GM12878 (cell line): ENCODE data around the gene NTN1. TPM values are rescaled to one million over a fixed set of nuclear protein-coding genes. Genes with fewer than 3 reads are reported as not detected.

Experiments used
- ATAC-seq: fragments of 200-7000 bp; cut with Tn5 transposase; 3 replicates; pipeline ENCODE4 v1.9.1; 2020; ENCODE audit warnings: mild to moderate bottlenecking, moderate library complexity
- BruUV-seq: library from RNA; stranded (reverse); fragments of 400-500 nt; replicated peaks from 2 replicates; lab custom pipeline; 2021; lab: Mats Ljungman, UMichigan
- CTCF ChIA-PET: fragments of 300-600 bp; sonication (Branson Sonifier 250); formaldehyde crosslinking; extraction: SDS; loops from one replicate; lab custom pipeline; 2021; ENCODE audit warnings: inconsistent platforms; lab: Yijun Ruan, JAX
- POLR2A ChIA-PET: fragments of 350-600 bp; formaldehyde crosslinking; extraction: SDS; loops from one replicate; lab custom pipeline; 2021; ENCODE audit warnings: inconsistent platforms; lab: Charles Lee
- RAD21 ChIA-PET: fragments of 300-600 bp; sonication (Branson Sonifier 250); formaldehyde crosslinking; loops from one replicate; lab custom pipeline; 2023; ENCODE audit warnings: antibody characterized with exemption; ENCODE audit not compliant: unreplicated experiment; lab: Charles Lee
- SMC1A ChIA-PET: fragments of 300-600 bp; sonication (Branson Sonifier 250); formaldehyde crosslinking; loops from one replicate; lab custom pipeline; 2023; ENCODE audit not compliant: unreplicated experiment, uncharacterized antibody; lab: Charles Lee
- DNase-seq: peaks from one replicate; pipeline ENCODE4 v3.0.0-alpha.2; 2011; ENCODE audit warnings: low read depth, low spot score
- FAIRE-seq: peaks from 3 replicates; lab custom pipeline; 2011; peaks lifted over from hg19 to GRCh38; lab: Jason Lieb, UNC
- H2AFZ ChIP-seq: 2 replicates; pipeline ENCODE4 v1.6.0; 2011; ENCODE audit warnings: low read depth, low read length, control low read depth; ENCODE audit not compliant: control insufficient read depth
- H3K27ac ChIP-seq: 2 replicates; pipeline ENCODE4 v1.5.1; 2011; ENCODE audit warnings: control low read depth; ENCODE audit not compliant: control insufficient read depth, insufficient read depth
- H3K27me3 ChIP-seq, 2 experiments: replicated peaks in 1 of 2; 2 replicates each; pipeline versions ENCODE4 v1.6.0 to v1.6.1; 2011; ENCODE audit warnings: low read length in 1 of 2; ENCODE audit not compliant: control insufficient read depth in 2 of 2, insufficient read depth in 2 of 2
- H3K36me3 ChIP-seq, 2 experiments: 2 replicates each; pipeline ENCODE4 v1.5.1; 2011; ENCODE audit warnings: low read length in 1 of 2; ENCODE audit not compliant: control insufficient read depth in 2 of 2, insufficient read depth in 2 of 2
- H3K4me1 ChIP-seq: 2 replicates; pipeline ENCODE4 v1.6.1; 2011; ENCODE audit warnings: mild to moderate bottlenecking, low read length, moderate library complexity, mixed read lengths; ENCODE audit not compliant: control insufficient read depth, insufficient read depth
- H3K4me2 ChIP-seq: 2 replicates; pipeline ENCODE4 v1.6.0; 2011; ENCODE audit warnings: control low read depth; ENCODE audit not compliant: control insufficient read depth, insufficient read depth
- H3K4me3 ChIP-seq: fragments of 200-600 bp; sonication (generic); 2 replicates; pipeline ENCODE4 v1.5.1; 2016
- H3K79me2 ChIP-seq: 2 replicates; pipeline ENCODE4 v1.6.0; 2011; ENCODE audit warnings: low read length; ENCODE audit not compliant: control insufficient read depth, insufficient read depth
- H3K9ac ChIP-seq: 2 replicates; pipeline ENCODE4 v1.8.0; 2011; ENCODE audit warnings: low read length, control low read depth, mixed read lengths; ENCODE audit not compliant: control insufficient read depth, insufficient read depth
- H3K9me3 ChIP-seq: replicated peaks from 3 replicates; pipeline ENCODE4 v1.5.1; 2011; ENCODE audit warnings: mild to moderate bottlenecking, low read length; ENCODE audit not compliant: control insufficient read depth, insufficient read depth
- H4K20me1 ChIP-seq: 2 replicates; pipeline ENCODE4 v1.6.0; 2011; ENCODE audit not compliant: control insufficient read depth, insufficient read depth
- GATAD2B ChIP-seq: fragments of 450-650 bp; conservative IDR thresholded peaks from 2 replicates; pipeline ENCODE4 v1.6.1; 2017; ENCODE audit warnings: low read depth, mild to moderate bottlenecking, moderate library complexity
- PBX3 ChIP-seq: IDR thresholded peaks from 2 replicates; pipeline ENCODE4 v1.6.1; 2011; ENCODE audit warnings: mild to moderate bottlenecking, low read depth, low read length, moderate library complexity; ENCODE audit not compliant: insufficient replicate concordance
- PML ChIP-seq: IDR thresholded peaks from 2 replicates; pipeline ENCODE4 v1.6.1; 2012; ENCODE audit warnings: low read length, inconsistent platforms
- POLR2AphosphoS5 ChIP-seq: IDR thresholded peaks from 2 replicates; pipeline ENCODE4 v1.6.1; 2011; ENCODE audit warnings: mild to moderate bottlenecking, low read length, inconsistent platforms
- RCOR1 ChIP-seq: conservative IDR thresholded peaks from 2 replicates; pipeline ENCODE4 v1.6.1; 2012; ENCODE audit warnings: low read depth, low read length, improper control_type of control experiment
- RFX5 ChIP-seq: IDR thresholded peaks from 2 replicates; pipeline ENCODE4 v1.6.1; 2011; ENCODE audit warnings: low read depth, low read length, improper control_type of control experiment
- RUNX3 ChIP-seq: IDR thresholded peaks from 2 replicates; pipeline ENCODE4 v1.6.1; 2012; ENCODE audit warnings: low read length, inconsistent platforms
- SIN3A ChIP-seq: IDR thresholded peaks from 2 replicates; pipeline ENCODE4 v1.6.1; 2012; ENCODE audit warnings: low read depth, low read length, improper control_type of control experiment
- SMARCA5 ChIP-seq: fragments of 450-650 bp; IDR thresholded peaks from 2 replicates; pipeline ENCODE4 v1.6.1; 2017; ENCODE audit warnings: mild to moderate bottlenecking
- TCF12 ChIP-seq: IDR thresholded peaks from 2 replicates; pipeline ENCODE4 v1.6.1; 2011; ENCODE audit warnings: low read depth, mild to moderate bottlenecking, low read length
- YBX1 ChIP-seq: fragments of 450-650 bp; IDR thresholded peaks from 2 replicates; pipeline ENCODE4 v1.6.1; 2016; ENCODE audit warnings: antibody characterized with exemption
- WGBS: methylation state at CpG from one replicate; pipeline ENCODE4 v1.1.6; 2016; ENCODE audit warnings: low lambda C conversion rate; ENCODE audit not compliant: insufficient replicate concordance, insufficient coverage; ENCODE audit errors: missing lambda C conversion rate; 5-methylcytosine and 5-hydroxymethylcytosine counted together
- in situ Hi-C: fragments of 300-500 bp; cut with MboI; formaldehyde crosslinking; loops from 9 replicates; pipeline ENCODE4 v1.14.3; 2018; ENCODE audit warnings: mixed read lengths
- intact Hi-C: fragments of 100-400 bp; cut with micrococcal nuclease; formaldehyde crosslinking; loops from one replicate; pipeline ENCODE4 v1.14.2; 2022; ENCODE audit not compliant: unreplicated experiment
- polyA plus RNA-seq, 11 experiments: library from polyadenylated mRNA; depleted of rRNA in 4 of 11; unstranded in 6 of 11; stranded (reverse) in 5 of 11; fragments of >200 nt; fragmentation: Nextera tagmentation in 4 of 11; fragmentation: Illumina TruSeq in 1 of 11; extraction: Ambion mirVana in 4 of 11; extraction: Trizol in 1 of 11; gene quantifications; 1 replicate in 1 of 11; 2 replicates in 10 of 11; pipeline versions ENCODE4 v1.2.1 to v1.2.3, GENCODE V29; 2011 to 2016; ENCODE audit warnings: inconsistent platforms in 2 of 11, missing spikeins in 2 of 11, low read depth in 1 of 11
- total RNA-seq, 4 experiments: library from RNA; depleted of rRNA in 3 of 4; stranded (reverse); fragments of >200 nt in 3 of 4; fragmentation: Illumina TruSeq in 1 of 4; extraction: Trizol in 1 of 4; gene quantifications; 2 replicates each; pipeline versions ENCODE4 v1.2.1 to v1.2.3, GENCODE V29; 2013 to 2021

The NTN1 gene
- total and polyA plus RNA-seq, 10 of the 15 experiments (the other 5 are each of a cell fraction or from before 2014, with no cell fraction given): 0.02 to 0.89 (median 0.35) TPM

- POLR2A ChIA-PET: no interaction called here
- H3K4me1 ChIP-seq: no peaks in the 10 kb centered on the region
- intact Hi-C loops (no loop called here), in situ Hi-C loops (no loop called here)
- no peaks in the 10 kb centered on the region for H4K20me1 ChIP-seq
- no peaks in the 10 kb centered on the region for H3K9me3 ChIP-seq
- no peak overlapping the region for H3K4me2 ChIP-seq
- no peak for DNase-seq
- CTCF ChIA-PET: interaction anchor here (0.8 kb wide), 1 partner anchor 10 kb away, joined by 3 read pairs; no protein-coding TSS in a partner anchor
- no TSS peak for BruUV-seq
- H3K79me2 ChIP-seq: no peaks in the 10 kb centered on the region
- WGBS: 42% methylated on average over 17 of the region's 17 CpGs
- H3K36me3 ChIP-seq: no peaks in the 10 kb centered on the region
- H3K27me3 ChIP-seq: peaks cover 2 to 5% of the 10 kb centered on the region in 2 experiments; a peak in 2 of 4 replicates
- H2AFZ ChIP-seq: no peak overlapping the region
- H3K4me3 ChIP-seq: no peak overlapping the region
- SMC1A ChIA-PET: no interaction called here
- H3K27ac ChIP-seq: no peak overlapping the region
- RAD21 ChIA-PET: no interaction called here
- no peak for FAIRE-seq
- TF ChIP-seq PBX3 (no peak), YBX1 (no peak), POLR2AphosphoS5 (no peak), GATAD2B (no peak), SIN3A (no peak), RCOR1 (no peak), TCF12 (no peak), SMARCA5 (no peak), RFX5 (no peak), RUNX3 (no peak), PML (no peak)
- no peak overlapping the region for H3K9ac ChIP-seq
- no peak for ATAC-seq
Measured at GRCh38 chr17:9072696-9073339, 51.5 kb downstream of the NTN1 start.
